Cardiac muscle cell (in vitro differentiated cells and primary cell): ENCODE data around the gene BMPR1B. TPM values are rescaled to one million over a fixed set of nuclear protein-coding genes. Genes with fewer than 3 reads are reported as not detected.

Experiments
- DNase-seq, 2 donors: peaks; one replicate each; pipeline versions ENCODE4 v3.0.0 to v3.0.0-alpha.2; 2010 to 2017; ENCODE audit warnings: low read depth in 1 of 2, low spot score in 1 of 2
- H3K27ac ChIP-seq: fragments of 200-600 bp; sonication (generic); 2 replicates; pipeline ENCODE4 v1.5.1; 2016
- H3K27me3 ChIP-seq: fragments of 200-600 bp; sonication (generic); 2 replicates; pipeline ENCODE4 v1.6.0; 2016; ENCODE audit warnings: control low read depth
- H3K36me3 ChIP-seq: fragments of 200-600 bp; sonication (generic); 2 replicates; pipeline ENCODE4 v1.5.1; 2016; ENCODE audit warnings: control low read depth
- H3K4me1 ChIP-seq: fragments of 200-600 bp; sonication (generic); 2 replicates; pipeline ENCODE4 v1.8.1; 2017; ENCODE audit warnings: low read depth, mild to moderate bottlenecking, mixed run types
- H3K4me3 ChIP-seq: fragments of 200-600 bp; sonication (generic); 2 replicates; pipeline ENCODE4 v1.5.1; 2016; ENCODE audit warnings: mild to moderate bottlenecking
- H3K9me3 ChIP-seq: fragments of 200-600 bp; sonication (generic); 2 replicates; pipeline ENCODE4 v1.5.1; 2017; ENCODE audit warnings: low read depth, mild to moderate bottlenecking, control low read depth
- polyA plus RNA-seq: library from polyadenylated mRNA; unstranded; fragments of >200 nt; fragmentation: Nextera tagmentation; extraction: Ambion mirVana; gene quantifications from 2 replicates; pipeline ENCODE4 v1.2.1, GENCODE V29; 2016
- total RNA-seq: library from RNA; depleted of rRNA; stranded (reverse); fragments of >200 nt; gene quantifications from 2 replicates; pipeline ENCODE4 v1.2.3, GENCODE V29; 2016
- TF ChIP-seq, protein P1 (sequence below): IDR thresholded peaks from 2 replicates; pipeline ENCODE4 v1.5.1; 2012; ENCODE audit warnings: low read depth, mild to moderate bottlenecking, low read length

Gene BMPR1B
- total and polyA plus RNA-seq, 2 experiments from 2014 or later = 0.53 to 1.8 TPM

GRCh38 chr4:95023110-95023509, 265.4 kb downstream of the BMPR1B start:
- TF ChIP-seq, protein P1, sequence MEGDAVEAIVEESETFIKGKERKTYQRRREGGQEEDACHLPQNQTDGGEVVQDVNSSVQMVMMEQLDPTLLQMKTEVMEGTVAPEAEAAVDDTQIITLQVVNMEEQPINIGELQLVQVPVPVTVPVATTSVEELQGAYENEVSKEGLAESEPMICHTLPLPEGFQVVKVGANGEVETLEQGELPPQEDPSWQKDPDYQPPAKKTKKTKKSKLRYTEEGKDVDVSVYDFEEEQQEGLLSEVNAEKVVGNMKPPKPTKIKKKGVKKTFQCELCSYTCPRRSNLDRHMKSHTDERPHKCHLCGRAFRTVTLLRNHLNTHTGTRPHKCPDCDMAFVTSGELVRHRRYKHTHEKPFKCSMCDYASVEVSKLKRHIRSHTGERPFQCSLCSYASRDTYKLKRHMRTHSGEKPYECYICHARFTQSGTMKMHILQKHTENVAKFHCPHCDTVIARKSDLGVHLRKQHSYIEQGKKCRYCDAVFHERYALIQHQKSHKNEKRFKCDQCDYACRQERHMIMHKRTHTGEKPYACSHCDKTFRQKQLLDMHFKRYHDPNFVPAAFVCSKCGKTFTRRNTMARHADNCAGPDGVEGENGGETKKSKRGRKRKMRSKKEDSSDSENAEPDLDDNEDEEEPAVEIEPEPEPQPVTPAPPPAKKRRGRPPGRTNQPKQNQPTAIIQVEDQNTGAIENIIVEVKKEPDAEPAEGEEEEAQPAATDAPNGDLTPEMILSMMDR = no peak
- Histone ChIP-seq H3K27ac (no peak overlapping the region), H3K4me3 (no peak overlapping the region), H3K27me3 (no peaks in the 10 kb centered on the region), H3K9me3 (no peaks in the 10 kb centered on the region), H3K36me3 (no peaks in the 10 kb centered on the region), H3K4me1 (peaks cover 6% of the 10 kb centered on the region)
- no peak for DNase-seq

DNA sequence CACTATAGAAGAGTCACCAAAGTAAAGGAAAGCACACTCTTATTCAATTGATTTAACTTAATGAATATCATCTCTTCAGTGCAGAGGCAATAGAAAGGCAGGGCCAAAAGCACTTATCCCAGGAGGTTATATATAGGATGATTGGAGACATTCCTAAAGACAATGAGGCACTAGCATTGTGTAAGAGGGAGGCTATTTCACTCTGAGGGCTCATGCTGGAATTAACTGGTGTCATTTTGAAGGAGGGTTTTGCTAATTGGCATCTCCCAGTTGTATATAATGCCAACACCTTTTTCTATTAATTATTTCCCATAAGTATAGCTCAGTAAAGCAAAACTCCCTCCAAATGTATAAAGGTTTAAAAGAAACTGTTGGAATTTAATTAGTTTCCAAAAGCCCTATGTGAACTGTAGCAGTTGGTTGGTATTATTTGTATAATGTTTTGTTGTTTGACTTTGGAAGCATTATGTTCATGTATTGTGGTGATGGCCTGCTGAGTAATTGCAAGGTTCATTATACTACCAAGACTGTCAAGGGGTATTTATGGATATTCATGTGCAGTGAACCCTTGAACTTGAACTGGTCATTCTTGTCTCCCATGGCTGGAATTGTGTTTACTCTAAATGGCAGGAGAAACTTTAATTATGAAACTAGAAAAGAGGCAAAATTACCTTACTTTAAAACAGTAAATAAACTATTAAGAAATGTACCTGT, 270.3 kb downstream of the BMPR1B start:
- Histone ChIP-seq H3K27ac (no peak overlapping the region), H3K27me3 (no peaks in the 10 kb centered on the region), H3K36me3 (no peaks in the 10 kb centered on the region), H3K9me3 (no peaks in the 10 kb centered on the region), H3K4me3 (no peak overlapping the region), H3K4me1 (peaks cover 9% of the 10 kb centered on the region)
- DNase-seq = peak in 1 of 2 donors; percentile 35
- TF ChIP-seq, protein P1 = no peak

DNA sequence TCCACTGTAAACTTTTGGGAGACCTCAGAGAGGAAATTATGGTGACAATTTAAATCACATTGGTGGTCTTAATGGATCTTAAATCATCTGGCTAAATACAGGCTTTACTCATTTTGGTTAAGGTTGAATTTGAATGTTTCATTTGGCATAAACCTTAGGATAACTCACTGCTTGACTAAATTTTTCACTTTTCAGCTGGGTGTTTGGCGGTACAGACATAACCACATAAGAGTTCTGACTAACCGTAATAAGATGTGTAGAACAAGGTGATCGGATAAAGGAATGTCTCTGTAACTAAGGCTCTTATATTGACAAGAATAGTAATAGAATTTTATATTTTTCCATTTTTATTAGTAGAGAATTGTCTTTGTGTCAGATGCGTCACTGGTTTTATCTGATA, 281.0 kb downstream of the BMPR1B start:
- no peaks in the 10 kb centered on the region for H3K4me1 ChIP-seq
- H3K9me3 ChIP-seq = no peaks in the 10 kb centered on the region
- no peak overlapping the region for H3K27ac ChIP-seq
- no peaks in the 10 kb centered on the region for H3K36me3 ChIP-seq
- no peaks in the 10 kb centered on the region for H3K27me3 ChIP-seq
- TF ChIP-seq, protein P1 = no peak
- no peak overlapping the region for H3K4me3 ChIP-seq
- DNase-seq = no peak

DNA sequence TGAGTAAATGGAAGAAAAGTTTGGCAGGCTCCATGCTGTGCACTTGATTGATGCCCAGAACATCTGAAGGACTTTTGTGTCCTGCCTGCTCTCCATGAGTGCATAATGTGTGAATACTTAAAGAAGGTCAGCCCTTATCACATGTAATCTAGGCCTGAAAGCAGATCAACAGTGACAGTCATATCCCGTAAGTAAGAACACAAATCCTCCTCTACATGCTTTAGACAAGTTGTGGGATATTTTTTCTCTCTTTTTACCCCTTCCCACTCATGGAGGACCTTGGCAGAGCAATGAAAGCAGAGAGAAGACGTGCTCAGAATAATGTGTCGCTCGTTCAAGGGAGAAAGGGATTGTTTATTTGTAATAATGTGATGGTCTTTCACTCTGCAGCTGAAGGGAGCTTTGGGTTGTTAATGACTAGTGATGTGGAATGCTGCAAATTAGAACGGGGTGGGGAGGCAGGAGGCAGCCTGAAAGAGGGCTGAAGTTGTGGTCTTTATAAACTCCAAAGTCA, 286.6 kb downstream of the BMPR1B start:
- Histone ChIP-seq H3K4me3 (no peak overlapping the region), H3K27ac (no peak overlapping the region), H3K27me3 (no peaks in the 10 kb centered on the region), H3K9me3 (no peaks in the 10 kb centered on the region), H3K36me3 (no peaks in the 10 kb centered on the region), H3K4me1 (no peaks in the 10 kb centered on the region)
- DNase-seq = no peak
- TF ChIP-seq, protein P1 = no peak

DNA sequence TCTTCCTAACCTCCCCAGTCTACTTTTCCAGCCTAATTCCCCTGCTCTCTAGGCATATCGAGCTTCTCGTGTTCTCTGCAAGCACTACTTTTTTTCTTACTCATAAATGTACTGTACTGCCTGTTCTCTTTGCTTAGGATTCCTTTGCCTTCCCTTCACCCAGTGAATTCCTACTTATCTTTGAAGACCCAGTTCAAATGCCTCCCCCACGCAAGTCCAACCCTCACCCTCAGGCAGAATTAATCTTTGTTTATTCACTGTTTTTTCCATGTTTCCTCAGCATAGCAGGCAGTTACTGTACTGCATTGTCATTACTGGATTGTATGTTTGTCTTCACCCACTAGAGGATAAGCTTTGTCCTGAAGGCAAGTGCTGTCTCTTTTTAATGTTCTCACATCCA, 287.7 kb downstream of the BMPR1B start:
- Histone ChIP-seq H3K27ac (no peak overlapping the region), H3K9me3 (no peaks in the 10 kb centered on the region), H3K27me3 (no peaks in the 10 kb centered on the region), H3K4me1 (no peaks in the 10 kb centered on the region), H3K4me3 (no peak overlapping the region), H3K36me3 (no peaks in the 10 kb centered on the region)
- peak in 1 of 2 donors; percentile 47 for DNase-seq
- TF ChIP-seq, protein P1 = no peak
